Adipocyte (in vitro differentiated cells): ENCODE measurements around the gene CD151.

Source experiments
- DNase-seq: peaks from one replicate; pipeline ENCODE4 v3.0.0-alpha.2; 2015; ENCODE audit warnings: low read depth
- H3K27me3 ChIP-seq: replicated peaks from 2 replicates; pipeline ENCODE4 v1.7.0; 2013; ENCODE audit warnings: mild to moderate bottlenecking, low read length, moderate library complexity; ENCODE audit not compliant: control insufficient read depth, insufficient read depth
- H3K36me3 ChIP-seq: 2 replicates; pipeline ENCODE4 v1.7.0; 2013; ENCODE audit warnings: low read length, mild to moderate bottlenecking, moderate library complexity; ENCODE audit not compliant: control insufficient read depth, insufficient read depth, severe bottlenecking
- H3K4me1 ChIP-seq: 2 replicates; pipeline ENCODE4 v1.7.0; 2013; ENCODE audit warnings: mild to moderate bottlenecking, low read length, moderate library complexity; ENCODE audit not compliant: control insufficient read depth, insufficient read depth
- H3K4me3 ChIP-seq: 2 replicates; pipeline ENCODE4 v1.7.0; 2013; ENCODE audit warnings: mild to moderate bottlenecking, low read length, moderate library complexity
- H3K9ac ChIP-seq: 2 replicates; pipeline ENCODE4 v1.7.0; 2013; ENCODE audit warnings: mild to moderate bottlenecking, low read length, moderate library complexity
- H3K9me3 ChIP-seq: 2 replicates; pipeline ENCODE4 v1.7.0; 2013; ENCODE audit warnings: mild to moderate bottlenecking, low read length, moderate library complexity; ENCODE audit not compliant: control insufficient read depth

Gene CD151

DNA sequence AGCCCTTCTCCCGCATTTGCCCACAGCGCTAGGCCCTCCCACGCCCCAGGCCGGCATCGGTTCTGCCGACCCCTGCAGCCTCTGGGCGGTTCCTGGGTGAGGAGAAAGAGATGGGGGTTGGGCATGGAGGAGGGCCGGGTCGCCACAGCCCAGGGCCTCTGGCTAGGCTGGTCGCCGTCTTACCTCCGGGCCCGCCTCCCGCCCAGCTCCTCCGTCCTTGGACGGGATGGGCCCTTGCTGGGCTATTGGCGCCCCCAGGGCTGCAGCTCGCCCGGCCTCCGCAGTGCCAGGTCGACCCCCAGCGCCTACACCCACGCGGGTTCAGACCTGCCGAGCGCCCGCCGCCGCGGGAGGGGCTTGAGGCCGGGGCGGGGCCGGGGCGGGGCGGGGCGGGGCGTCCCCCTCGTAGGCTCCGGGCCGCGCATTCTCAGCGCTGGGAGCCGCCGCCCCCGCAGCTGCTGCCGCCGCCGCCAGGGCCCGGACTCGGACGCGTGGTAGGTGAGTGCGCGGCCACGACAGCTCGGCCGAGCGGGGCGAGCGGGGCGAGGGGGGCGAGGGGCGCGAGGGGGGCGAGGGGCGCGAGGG lies at the start of gene CD151:
Gene CD151, plus strand, starts transcription at position 424 of the 585 bp plus-strand sequence. CDS start 3,118 bp downstream, outside the sequence.
- DNase-seq = peak; percentile 87

DNA sequence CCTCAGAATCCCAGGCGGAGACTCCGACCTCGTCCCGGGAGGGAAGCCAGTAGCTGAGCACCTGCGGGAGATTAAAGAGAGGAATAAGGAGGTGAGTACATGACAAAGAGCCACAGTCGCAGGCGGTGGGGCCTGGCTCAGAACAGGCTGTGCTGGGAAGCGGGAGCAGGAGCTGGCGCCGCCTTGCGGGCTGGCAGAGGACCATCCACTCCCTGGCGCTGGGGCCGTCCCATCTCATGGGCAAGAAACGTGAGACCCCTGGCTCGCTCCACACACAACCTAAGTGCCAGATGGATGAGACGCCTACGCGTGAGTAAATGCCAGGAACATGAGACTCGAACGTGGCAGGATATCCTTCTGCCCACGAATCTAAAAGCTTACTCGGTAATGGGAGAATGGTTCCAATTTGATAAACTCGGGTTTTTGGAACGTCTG lies 49.2 kb upstream of the CD151 start:
- peak; percentile 96 for DNase-seq
- peaks cover 10% of the 10 kb centered on the region for H3K4me1 ChIP-seq
- H3K36me3 ChIP-seq = peaks cover 8% of the 10 kb centered on the region
- H3K27me3 ChIP-seq = no peaks in the 10 kb centered on the region
- no peak overlapping the region for H3K4me3 ChIP-seq
- no peaks in the 10 kb centered on the region for H3K9me3 ChIP-seq
- H3K9ac ChIP-seq = peak overlapping the region; percentile 51

More for the DNA sequence above, at the start of gene CD151:
- Histone ChIP-seq H3K36me3 (peaks cover 16% of the 10 kb centered on the region), H3K9ac (peak within 1 kb of the TSS; percentile 92), H3K9me3 (no peaks in the 10 kb centered on the region), H3K4me3 (peak within 1 kb of the TSS; percentile 87), H3K4me1 (peaks cover 42% of the 10 kb centered on the region), H3K27me3 (no peaks in the 10 kb centered on the region)

DNA sequence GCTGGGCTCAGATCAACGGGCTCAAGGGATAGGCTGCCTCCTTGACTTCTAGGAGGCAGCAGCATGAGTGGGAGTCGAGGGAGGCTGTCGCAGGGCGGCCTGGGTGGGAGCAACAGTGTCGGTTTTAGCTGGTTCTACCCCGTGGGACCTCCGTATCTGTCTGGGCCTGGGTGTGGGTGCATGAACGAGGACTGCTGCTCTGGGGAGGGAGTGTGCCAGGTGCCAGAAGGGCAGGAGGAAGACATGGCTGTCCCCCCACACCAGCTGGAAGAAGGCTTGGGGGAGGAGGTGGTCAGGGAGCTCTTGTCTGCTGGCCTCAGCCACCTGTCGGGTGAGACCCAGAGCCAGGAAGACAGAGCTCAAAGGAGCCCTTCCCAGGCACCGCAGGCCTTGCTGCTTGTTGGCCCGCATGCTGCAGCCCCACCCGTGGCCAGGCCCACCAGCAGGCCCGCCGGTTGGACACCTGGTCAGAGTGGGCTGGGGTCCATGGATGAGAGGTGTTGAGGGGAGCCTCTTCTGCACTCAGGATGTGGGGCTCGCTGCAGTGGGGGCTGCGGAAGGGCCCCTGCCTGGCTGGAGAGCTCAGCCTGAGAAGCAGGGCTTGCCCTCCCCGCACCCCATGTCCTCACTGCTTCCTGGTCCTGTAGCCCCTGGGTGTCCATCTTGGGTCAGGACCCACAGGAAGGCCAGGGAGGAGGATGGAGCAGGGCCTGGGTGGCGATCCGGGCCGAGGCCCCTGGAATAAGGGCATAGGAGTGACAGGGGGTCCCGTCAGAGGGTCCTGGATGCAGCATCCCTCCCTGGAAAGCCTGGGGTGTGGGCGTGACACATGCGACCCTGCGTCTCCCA lies 46.3 kb upstream of the CD151 start:
- H3K4me3 ChIP-seq = no peak overlapping the region
- DNase-seq = no peak
- no peaks in the 10 kb centered on the region for H3K36me3 ChIP-seq
- no peaks in the 10 kb centered on the region for H3K27me3 ChIP-seq
- no peaks in the 10 kb centered on the region for H3K9me3 ChIP-seq
- H3K9ac ChIP-seq = no peak overlapping the region
- peaks cover 8% of the 10 kb centered on the region for H3K4me1 ChIP-seq

DNA sequence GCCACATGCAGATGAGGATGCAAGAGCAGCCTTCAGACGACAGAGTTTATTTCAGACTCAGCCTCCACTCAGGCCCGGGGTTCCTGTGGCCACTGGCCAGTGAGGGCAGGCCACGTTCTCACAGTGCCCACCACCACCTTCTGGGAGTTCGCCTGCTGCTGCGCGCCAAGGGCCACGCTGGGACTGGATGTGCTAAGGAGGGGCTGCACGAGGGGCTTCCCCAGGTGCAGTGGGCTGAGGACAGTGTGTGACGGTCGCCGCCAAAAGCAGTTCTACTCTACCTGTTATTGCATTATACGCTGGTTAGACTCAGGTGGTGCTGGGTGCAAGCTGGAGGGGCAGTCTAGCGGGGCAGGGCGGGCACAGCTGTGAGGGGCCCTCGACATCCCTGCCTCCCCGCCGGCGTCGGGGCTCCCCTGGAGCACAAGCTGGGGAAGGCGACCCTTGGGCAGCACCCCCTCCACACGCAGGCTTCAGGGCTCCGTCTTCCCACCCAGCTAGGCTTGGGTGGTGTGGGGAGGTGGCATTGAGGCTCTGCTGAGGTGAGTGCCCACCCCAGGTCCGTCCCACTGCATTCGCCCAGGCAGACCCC lies 45.6 kb upstream of the CD151 start:
- Histone ChIP-seq H3K9ac (no peak overlapping the region), H3K4me1 (peaks cover 8% of the 10 kb centered on the region), H3K36me3 (peaks cover 4% of the 10 kb centered on the region), H3K9me3 (no peaks in the 10 kb centered on the region), H3K27me3 (no peaks in the 10 kb centered on the region), H3K4me3 (no peak overlapping the region)
- DNase-seq = no peak

DNA sequence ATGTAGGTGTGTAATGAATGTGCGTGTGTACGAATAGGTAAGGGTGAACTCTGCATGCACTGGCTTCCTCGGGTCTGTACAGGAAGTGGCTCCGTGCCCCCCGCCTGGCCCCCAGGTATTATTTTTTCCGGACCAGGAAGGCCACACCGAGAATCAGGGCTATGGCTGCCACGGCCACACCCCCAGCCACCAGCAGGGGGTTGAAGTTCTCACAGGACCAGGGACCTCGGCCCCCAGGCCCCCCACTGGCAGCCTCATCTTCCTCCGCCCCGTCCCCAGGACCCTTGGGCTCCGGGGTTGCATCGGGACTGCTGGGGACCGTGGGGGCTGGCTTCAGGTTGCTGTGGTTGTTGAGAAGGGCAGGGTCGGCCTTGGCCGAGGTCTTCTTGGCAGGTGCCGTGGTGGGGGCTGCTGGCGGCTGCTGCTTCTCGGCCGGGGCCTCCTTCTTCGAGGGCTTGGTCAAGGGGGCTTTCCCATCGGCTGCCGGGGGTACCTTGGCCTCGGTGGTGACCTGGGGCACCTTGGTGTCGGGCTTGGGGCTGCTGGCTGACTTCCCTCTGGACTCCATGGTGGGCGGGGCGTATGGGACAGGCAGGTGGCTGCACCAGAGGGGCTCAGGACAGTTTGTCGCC lies 44.6 kb upstream of the CD151 start:
- no peak overlapping the region for H3K4me3 ChIP-seq
- no peaks in the 10 kb centered on the region for H3K27me3 ChIP-seq
- H3K36me3 ChIP-seq = peaks cover 6% of the 10 kb centered on the region

DNA sequence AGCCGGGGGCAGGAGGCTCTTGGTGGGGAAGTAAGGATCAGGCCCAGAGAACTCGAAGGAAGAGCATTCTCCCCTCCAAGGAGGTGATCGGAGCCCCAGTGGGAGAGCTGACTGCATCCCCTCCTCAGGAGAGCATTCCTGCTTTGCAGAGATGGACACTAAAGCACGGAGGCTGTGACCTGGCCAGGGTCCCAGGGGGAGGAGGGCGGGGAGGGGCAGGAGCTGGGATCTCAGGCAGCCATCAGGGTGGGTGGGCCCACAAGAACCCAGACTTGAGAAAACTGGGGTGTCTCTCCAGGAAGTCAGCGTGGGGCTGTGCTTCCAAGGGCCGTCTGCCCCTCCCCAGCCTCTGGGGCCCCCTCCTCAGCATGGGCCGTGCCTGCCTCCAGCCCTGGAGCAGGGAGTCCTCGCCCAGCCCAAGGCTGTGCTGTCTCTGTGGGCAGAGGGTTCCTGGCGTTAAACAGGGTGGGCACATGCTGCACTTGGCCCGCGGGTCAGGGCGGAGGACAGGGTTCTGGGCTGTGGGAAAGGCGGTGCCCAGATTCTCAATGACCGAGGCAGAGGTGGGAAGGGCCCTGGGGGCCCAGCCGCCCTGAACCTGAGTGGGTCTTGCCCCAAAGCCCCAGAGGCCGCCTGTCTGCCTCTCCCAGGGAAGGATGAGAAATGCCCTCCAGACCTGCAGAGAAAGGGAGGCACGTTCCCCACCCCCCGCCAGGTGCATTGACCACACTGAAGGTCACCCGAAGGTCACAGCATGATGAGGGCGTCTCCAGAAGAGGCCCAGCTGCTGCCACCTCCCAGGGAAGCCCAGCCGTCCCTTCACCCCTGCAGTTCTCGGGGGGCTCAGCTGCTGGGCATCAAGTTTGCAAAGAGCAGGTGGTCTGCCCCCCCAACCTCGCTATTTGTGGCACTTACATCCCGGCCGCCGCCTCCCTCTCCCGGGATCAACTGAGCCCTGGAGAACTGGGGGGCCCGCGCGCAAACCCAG lies 43.5 kb upstream of the CD151 start:
- no peak overlapping the region for H3K4me3 ChIP-seq
- H3K27me3 ChIP-seq = no peaks in the 10 kb centered on the region
- no peak overlapping the region for H3K9ac ChIP-seq
- peaks cover 7% of the 10 kb centered on the region for H3K36me3 ChIP-seq
- H3K4me1 ChIP-seq = peaks cover 4% of the 10 kb centered on the region
- DNase-seq = no peak
- no peaks in the 10 kb centered on the region for H3K9me3 ChIP-seq

More for the DNA sequence above, 44.6 kb upstream of the CD151 start:
- H3K9me3 ChIP-seq = no peaks in the 10 kb centered on the region
- no peak for DNase-seq
- H3K9ac ChIP-seq = no peak overlapping the region
- H3K4me1 ChIP-seq = peaks cover 8% of the 10 kb centered on the region

DNA sequence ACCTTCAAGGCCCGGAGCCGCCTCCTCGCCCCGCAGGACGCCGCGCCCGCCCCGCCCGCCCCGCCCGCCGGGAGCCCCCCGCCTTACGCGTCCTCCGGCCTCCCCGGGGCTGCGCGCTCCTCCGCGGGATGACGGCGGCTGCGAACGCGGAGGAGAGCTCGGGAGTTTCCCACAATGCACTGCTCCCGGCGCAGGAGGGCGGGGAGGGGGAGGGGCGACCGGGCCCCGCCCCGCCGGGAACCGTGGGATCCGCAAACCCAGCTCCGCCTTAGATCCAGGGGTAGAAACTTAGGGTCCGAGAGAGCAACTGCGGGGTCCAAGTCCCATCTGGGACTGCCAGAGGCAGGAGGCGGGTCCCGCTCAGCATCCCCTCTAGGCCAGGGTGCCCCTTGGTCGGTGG lies 42.8 kb upstream of the CD151 start, which contains the start of gene CEND1:
Gene CEND1, minus strand, starts transcription at position 148 of the 400 bp plus-strand sequence. CDS start 1,514 bp downstream, outside the sequence.
- Histone ChIP-seq H3K27me3 (no peaks in the 10 kb centered on the region), H3K9ac (peak within 1 kb of the TSS; percentile 20), H3K9me3 (no peaks in the 10 kb centered on the region), H3K4me3 (no peak within 1 kb of the TSS), H3K4me1 (peaks cover 9% of the 10 kb centered on the region), H3K36me3 (peaks cover 7% of the 10 kb centered on the region)
- DNase-seq = peak; percentile 73

DNA sequence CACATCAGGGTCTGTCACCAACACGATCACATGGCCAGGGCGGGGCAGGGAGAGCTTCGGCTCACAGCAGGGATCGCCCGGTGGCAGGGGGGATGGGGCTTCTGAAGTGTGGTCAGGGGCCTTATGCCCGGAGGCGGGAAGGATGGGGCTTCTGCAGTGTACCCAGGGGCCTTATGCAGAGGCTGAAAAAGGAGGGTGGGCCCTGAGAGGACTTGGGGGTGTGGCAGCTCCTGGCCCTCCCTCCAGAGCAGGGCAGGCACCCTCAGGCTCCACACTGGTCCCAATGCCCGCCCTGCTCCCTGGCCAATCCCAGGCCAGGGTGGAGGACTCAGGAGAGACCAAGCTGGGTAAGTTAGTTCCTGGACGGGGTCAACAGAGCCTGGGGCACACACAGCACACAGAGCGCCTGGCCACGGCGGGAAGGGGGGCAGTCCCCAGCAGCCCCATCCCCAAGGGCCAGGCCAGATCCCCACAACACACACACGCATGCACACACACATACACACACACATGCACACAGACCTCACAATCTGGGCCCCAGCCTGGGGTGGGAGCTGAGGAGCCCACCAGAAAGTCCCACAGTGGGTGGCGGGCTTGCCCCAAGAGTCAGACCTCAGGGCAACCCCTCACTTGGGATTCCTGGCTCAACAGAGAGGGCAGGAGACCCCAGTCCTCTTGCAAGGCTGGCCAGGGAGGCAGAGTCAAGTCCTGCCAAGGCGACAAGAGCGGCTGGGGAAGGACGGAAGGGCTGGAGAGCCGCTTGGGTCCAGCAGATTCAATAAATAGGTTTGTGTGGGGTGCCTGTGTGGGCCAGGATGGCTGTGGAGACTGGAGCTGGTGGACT lies 41.8 kb upstream of the CD151 start:
- peak overlapping the region; percentile 20 for H3K9ac ChIP-seq
- H3K36me3 ChIP-seq = peaks cover 7% of the 10 kb centered on the region
- peak; percentile 33 for DNase-seq
- H3K4me3 ChIP-seq = no peak overlapping the region
- no peaks in the 10 kb centered on the region for H3K27me3 ChIP-seq
- H3K9me3 ChIP-seq = no peaks in the 10 kb centered on the region
- H3K4me1 ChIP-seq = peaks cover 9% of the 10 kb centered on the region

DNA sequence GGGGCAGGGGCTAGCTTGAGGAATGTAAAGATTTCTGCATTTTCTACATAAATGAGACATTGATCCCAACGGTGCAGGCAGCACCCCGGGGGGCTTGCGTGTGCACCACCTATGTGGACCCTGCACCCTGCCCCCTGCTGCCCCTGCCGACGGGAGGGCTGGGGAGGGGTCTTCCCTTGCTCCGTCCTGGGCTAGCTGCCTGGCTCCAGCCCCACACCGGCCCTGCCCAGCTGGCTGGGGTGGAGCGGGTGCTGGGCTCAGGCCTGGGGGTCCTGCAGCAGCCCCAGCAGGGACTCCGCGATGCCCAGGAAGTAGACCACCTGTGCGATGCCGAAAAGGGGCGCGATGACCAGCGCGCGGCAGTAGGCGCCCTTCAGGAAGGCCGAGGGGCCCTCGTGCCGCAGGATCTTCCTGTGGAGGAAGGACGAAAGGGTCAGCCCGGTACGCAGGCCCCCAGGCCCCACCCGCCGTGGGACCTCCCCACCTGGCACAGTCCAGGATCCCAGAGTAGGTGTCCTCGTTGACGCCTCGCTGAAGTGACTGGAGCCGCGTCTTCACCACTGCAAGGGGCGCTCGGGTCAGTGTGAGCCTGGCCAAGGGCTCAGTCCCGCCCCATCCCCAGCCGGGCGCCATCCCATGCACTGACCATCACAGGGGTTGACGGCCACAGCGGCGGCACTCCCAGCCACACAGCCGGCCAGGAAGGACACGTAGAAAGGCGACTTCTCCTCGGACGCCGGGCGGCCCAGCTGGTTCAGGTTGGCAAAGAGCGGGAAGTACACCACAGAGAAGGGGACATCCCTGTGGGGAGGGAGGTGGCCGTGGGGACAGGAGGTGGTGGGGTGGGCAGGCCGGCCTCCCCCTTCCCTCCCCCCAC lies 40.9 kb upstream of the CD151 start:
- Histone ChIP-seq H3K36me3 (peaks cover 7% of the 10 kb centered on the region), H3K4me3 (no peak overlapping the region), H3K4me1 (peaks cover 16% of the 10 kb centered on the region), H3K27me3 (no peaks in the 10 kb centered on the region), H3K9me3 (no peaks in the 10 kb centered on the region), H3K9ac (no peak overlapping the region)
- DNase-seq = no peak
